ENCODE data around the gene C19orf25. TPM values are rescaled to one million over a fixed set of nuclear protein-coding genes. Genes with fewer than 3 reads are reported as not detected.
A peak's percentile ranks its signal among the peaks of the same experiment; 100 is the strongest.

The C19orf25 gene
- total and polyA plus RNA-seq, 10 of the 15 experiments (the other 5 are each of a cell fraction or from before 2014, with no cell fraction given): 1.2 to 67.0 (median 25.6) TPM

GRCh38 chr19:1496714-1497577 lies 17.9 kb upstream of the C19orf25 start:
- TF ChIP-seq RELA (IDR thresholded peaks at IDR 0.05; ENCODE audit: borderline replicate concordance, partially characterized antibody) (no peak), NRF1 (conservative IDR thresholded peaks at IDR 0.05; ENCODE audit: low read depth, low read length) (no peak), STAT1 (conservative IDR thresholded peaks at IDR 0.05) (no peak), HDGF (IDR thresholded peaks at IDR 0.05) (no peak), BHLHE40 (IDR thresholded peaks at IDR 0.05; ENCODE audit: borderline replicate concordance in 1 of 2, low read depth in 2 of 2, low read length in 1 of 2) (peak; percentile 15 to 84; a peak in 2 of 4 replicates), ZBTB4 (CRISPR knock-in tag; IDR thresholded peaks at IDR 0.05) (no peak), PAX5 (IDR thresholded peaks at IDR 0.05; ENCODE audit: borderline replicate concordance, low read depth, low read length) (peak; percentile 65; the same call in 1 of the 2 replicates)
- no peak overlapping the region for H3K27ac ChIP-seq (ENCODE audit: control insufficient read depth, insufficient read depth)
- intact Hi-C loops (cut with micrococcal nuclease; ENCODE audit: unreplicated experiment): no loop called here
- ChIA-PET POLR2A (no interaction called here), RAD21 (ENCODE audit: unreplicated experiment) (no interaction called here), SMC1A (ENCODE audit: uncharacterized antibody, unreplicated experiment) (no interaction called here), CTCF (interaction anchor here (1.2 kb wide), 1 partner anchor 12 kb away, joined by 5 read pairs; no protein-coding TSS in a partner anchor)
- in situ Hi-C loops (cut with MboI): no loop called here
- no peaks in the 10 kb centered on the region for H4K20me1 ChIP-seq (ENCODE audit: control insufficient read depth, insufficient read depth)
- WGBS (ENCODE audit: insufficient coverage, insufficient replicate concordance, low lambda C conversion rate, missing lambda C conversion rate): 39% methylated on average over 30 of the region's 39 CpGs
- no peaks in the 10 kb centered on the region for H3K9me3 ChIP-seq (replicated peaks; ENCODE audit: control insufficient read depth, insufficient read depth, low read length)
- no peak overlapping the region for H3K9ac ChIP-seq (ENCODE audit: control insufficient read depth, insufficient read depth, low read length)
- no peaks in the 10 kb centered on the region for H3K4me1 ChIP-seq (ENCODE audit: control insufficient read depth, insufficient read depth, low read length)
- FAIRE-seq: no peak
- no peaks in the 10 kb centered on the region for H3K79me2 ChIP-seq (ENCODE audit: control insufficient read depth, insufficient read depth, low read length)
- no peak overlapping the region for H3K4me3 ChIP-seq
- H3K4me2 ChIP-seq (ENCODE audit: control insufficient read depth, insufficient read depth): no peak overlapping the region
- BruUV-seq (replicated peaks): no TSS peak
- no peaks in the 10 kb centered on the region for H3K36me3 ChIP-seq (ENCODE audit: control insufficient read depth in 2 of 2, insufficient read depth in 2 of 2, low read length in 1 of 2)
- peak; percentile 32; the same call in 1 of the 3 replicates for ATAC-seq
- DNase-seq (ENCODE audit: low read depth, low spot score): no peak
- H2AFZ ChIP-seq (ENCODE audit: control insufficient read depth, low read depth, low read length): no peak overlapping the region
- H3K27me3 ChIP-seq (replicated peaks in 1 of 2; ENCODE audit: control insufficient read depth in 2 of 2, insufficient read depth in 2 of 2, low read length in 1 of 2): no peaks in the 10 kb centered on the region

All from GM12878 (cell line).